Measurements from ENCODE around the gene UGT2B28. TPM values are rescaled to one million over a fixed set of nuclear protein-coding genes. Genes with fewer than 3 reads are reported as not detected.
A peak's percentile ranks its signal among the peaks of the same experiment; 100 is the strongest.
"Not testable (repeated sequence)": the region's sequence is repeated elsewhere in the genome, so short reads cannot be mapped to it uniquely, and the experiment has no call there.

The UGT2B28 gene
- total RNA-seq, 2 experiments from 2014 or later: not detected

DNA sequence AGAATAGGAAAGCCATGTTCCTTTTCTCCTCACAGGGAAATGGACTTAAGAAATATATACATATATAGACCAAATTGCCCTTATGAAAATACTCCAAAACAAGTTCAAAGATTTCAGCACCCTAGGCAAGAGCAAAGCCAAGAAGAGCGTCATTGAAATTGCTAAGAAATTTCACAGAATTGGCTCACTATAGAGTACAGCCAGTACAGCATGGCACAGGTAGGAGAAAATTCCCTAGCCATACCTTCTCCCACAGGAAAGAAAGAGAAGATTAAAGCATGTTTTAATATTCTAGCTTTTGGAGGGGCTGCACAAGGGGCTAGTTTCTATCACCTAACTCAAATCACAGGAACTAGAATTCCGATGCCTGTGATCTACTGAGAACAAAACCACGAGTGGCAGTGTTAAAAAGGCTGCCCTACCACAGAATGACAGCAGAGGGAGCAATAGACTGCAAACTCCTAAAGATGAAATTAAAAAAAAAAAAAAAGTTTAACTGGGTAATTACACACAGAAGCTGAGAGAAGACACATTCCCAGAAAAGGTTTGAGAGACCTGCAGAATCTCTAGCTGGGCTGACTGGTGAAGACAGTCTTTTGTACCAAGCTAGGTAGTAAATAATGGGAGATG lies 37.5 kb downstream of the UGT2B28 start:
- H3K27me3 Mint-ChIP-seq; H3K4me1 Mint-ChIP-seq; H3K9me3 Mint-ChIP-seq; CTCF ChIA-PET; H3K27ac Mint-ChIP-seq; H3K4me3 Mint-ChIP-seq; POLR2A ChIA-PET; H3K36me3 Mint-ChIP-seq (ENCODE audit: low read depth): not testable (repeated sequence)
- DNase-seq: peak; percentile 24

- Mint-ChIP-seq H3K4me1 (no peaks in the 10 kb centered on the region), H3K27me3 (no peaks in the 10 kb centered on the region), H3K9me3 (no peaks in the 10 kb centered on the region), H3K4me3 (no peak overlapping the region), H3K27ac (no peak overlapping the region), H3K36me3 (ENCODE audit: low read depth) (no peaks in the 10 kb centered on the region)
- POLR2A ChIA-PET: no interaction called here
- CTCF ChIA-PET: no interaction called here
- no peak for DNase-seq
These were observed 41.0 kb downstream of the UGT2B28 start for GRCh38 chr4:69321153-69321729.

DNA sequence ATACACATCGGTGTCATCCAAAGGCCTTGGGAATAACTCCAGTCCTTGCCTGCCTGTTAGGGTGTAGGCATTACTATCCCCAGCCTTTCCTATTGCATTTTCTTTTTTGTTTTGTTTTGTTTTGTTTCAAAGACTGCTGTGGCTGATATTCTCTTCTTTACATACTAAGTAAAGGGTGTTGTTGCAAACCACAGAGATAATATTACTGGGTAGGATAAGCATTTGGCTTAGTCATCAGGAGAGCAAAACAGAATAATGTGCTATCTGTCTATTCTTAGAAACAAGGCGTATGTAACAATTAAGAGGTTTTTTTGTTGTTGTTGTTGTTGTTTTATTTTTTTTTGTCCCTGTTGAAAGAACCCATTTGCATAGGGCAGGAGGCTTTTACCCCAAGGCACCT lies 41.8 kb downstream of the UGT2B28 start:
- no peaks in the 10 kb centered on the region for H3K4me1 Mint-ChIP-seq
- no peaks in the 10 kb centered on the region for H3K27me3 Mint-ChIP-seq
- POLR2A ChIA-PET: no interaction called here
- DNase-seq: no peak
- CTCF ChIA-PET: interaction anchor here (0.6 kb wide), 2 partner anchors 1382 to 1386 kb away, joined by 3 read pairs; no protein-coding TSS in a partner anchor
- H3K4me3 Mint-ChIP-seq: no peak overlapping the region
- no peaks in the 10 kb centered on the region for H3K36me3 Mint-ChIP-seq (ENCODE audit: low read depth)
- H3K27ac Mint-ChIP-seq: no peak overlapping the region
- no peaks in the 10 kb centered on the region for H3K9me3 Mint-ChIP-seq

DNA sequence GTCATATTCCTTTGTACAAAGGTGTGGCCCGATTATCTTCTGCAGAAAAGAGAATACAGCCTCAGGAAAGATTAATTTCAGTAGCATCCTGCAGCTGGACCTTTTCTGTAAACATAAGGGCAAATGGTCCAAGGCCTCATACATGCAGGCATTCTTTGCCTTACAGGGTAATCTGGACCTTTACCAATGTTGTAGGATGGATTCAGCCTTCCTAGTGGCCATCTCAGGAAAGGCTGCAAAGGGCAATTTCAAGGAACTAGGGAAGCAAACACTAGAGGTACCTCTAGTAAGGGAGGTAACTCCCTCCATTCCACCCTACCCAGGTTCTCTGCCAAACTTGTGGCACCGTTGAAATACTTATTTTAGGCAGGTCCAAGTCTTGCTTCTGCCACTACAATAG lies 43.0 kb downstream of the UGT2B28 start:
- no peak for DNase-seq
- Mint-ChIP-seq H3K9me3 (no peaks in the 10 kb centered on the region), H3K27ac (no peak overlapping the region), H3K36me3 (ENCODE audit: low read depth) (no peaks in the 10 kb centered on the region), H3K27me3 (no peaks in the 10 kb centered on the region), H3K4me1 (no peaks in the 10 kb centered on the region), H3K4me3 (no peak overlapping the region)
- ChIA-PET POLR2A (no interaction called here), CTCF (no interaction called here)

- Mint-ChIP-seq H3K4me1 (no peaks in the 10 kb centered on the region), H3K4me3 (no peak overlapping the region), H3K27ac (no peak overlapping the region), H3K36me3 (ENCODE audit: low read depth) (no peaks in the 10 kb centered on the region), H3K9me3 (no peaks in the 10 kb centered on the region), H3K27me3 (no peaks in the 10 kb centered on the region)
- ChIA-PET CTCF (no interaction called here), POLR2A (no interaction called here)
- no peak for DNase-seq
These were observed 50.2 kb downstream of the UGT2B28 start for GRCh38 chr4:69330345-69331047.

DNA sequence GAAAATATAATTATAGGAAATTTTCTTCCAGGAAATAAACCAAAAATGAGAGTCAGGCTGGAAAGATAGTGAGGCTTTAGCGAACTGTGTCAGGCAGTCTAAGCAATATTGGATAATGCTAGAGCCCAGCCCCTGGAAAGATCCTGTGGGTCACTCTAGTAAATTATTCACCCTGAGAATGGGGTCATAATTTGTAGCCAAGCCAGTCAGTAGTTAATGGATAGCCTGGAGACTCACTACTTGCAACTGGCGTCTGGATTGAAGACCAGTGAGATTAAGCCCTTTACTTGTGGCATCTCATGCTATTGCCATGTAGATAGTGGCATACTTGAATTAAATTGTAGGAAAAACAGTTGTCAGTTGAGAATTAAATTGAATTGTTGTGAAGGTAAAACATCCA lies 51.0 kb downstream of the UGT2B28 start:
- POLR2A ChIA-PET; H3K27ac Mint-ChIP-seq; H3K4me3 Mint-ChIP-seq; H3K9me3 Mint-ChIP-seq; H3K36me3 Mint-ChIP-seq (ENCODE audit: low read depth); CTCF ChIA-PET; H3K4me1 Mint-ChIP-seq; H3K27me3 Mint-ChIP-seq; DNase-seq: not testable (repeated sequence)

GRCh38 chr4:69335485-69335884 lies 55.2 kb downstream of the UGT2B28 start:
- H3K4me3 Mint-ChIP-seq; POLR2A ChIA-PET; DNase-seq; H3K4me1 Mint-ChIP-seq; H3K36me3 Mint-ChIP-seq (ENCODE audit: low read depth); CTCF ChIA-PET; H3K27ac Mint-ChIP-seq; H3K27me3 Mint-ChIP-seq; H3K9me3 Mint-ChIP-seq: not testable (repeated sequence)

DNA sequence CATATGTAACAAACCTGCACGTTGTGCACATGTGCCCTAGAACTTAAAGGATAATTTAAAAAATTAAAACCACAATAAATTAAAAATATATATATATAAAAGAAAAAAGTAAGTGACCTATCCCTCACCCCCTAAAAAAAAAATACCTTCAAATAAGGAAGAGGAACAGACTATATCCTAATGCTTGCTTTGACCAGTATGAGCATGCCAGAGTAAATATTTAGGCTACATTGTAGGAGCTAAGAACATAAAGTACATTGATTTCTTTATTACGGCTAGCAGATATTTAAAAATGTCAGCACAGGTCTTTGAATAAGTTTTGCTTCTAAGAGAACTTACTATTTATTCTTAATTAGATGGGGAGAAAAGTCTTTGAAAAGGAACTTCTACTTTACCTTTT lies 62.8 kb downstream of the UGT2B28 start:
- DNase-seq; H3K4me3 Mint-ChIP-seq; H3K9me3 Mint-ChIP-seq; H3K4me1 Mint-ChIP-seq; H3K27ac Mint-ChIP-seq; H3K36me3 Mint-ChIP-seq (ENCODE audit: low read depth); CTCF ChIA-PET; H3K27me3 Mint-ChIP-seq; POLR2A ChIA-PET: not testable (repeated sequence)

- POLR2A ChIA-PET; H3K4me1 Mint-ChIP-seq; H3K27ac Mint-ChIP-seq; H3K27me3 Mint-ChIP-seq; CTCF ChIA-PET; DNase-seq; H3K9me3 Mint-ChIP-seq; H3K36me3 Mint-ChIP-seq (ENCODE audit: low read depth); H3K4me3 Mint-ChIP-seq: not testable (repeated sequence)
These were observed 63.5 kb downstream of the UGT2B28 start for GRCh38 chr4:69343558-69344420.

Other genes with a start within 250 kb of the UGT2B28 start
- not detected for gene UGT2B7, start 184.0 kb upstream of the UGT2B28 start, total RNA-seq
- gene UGT2B11, start 65.7 kb upstream of the UGT2B28 start, total RNA-seq: not detected
- gene UGT2B4, start 215.4 kb downstream of the UGT2B28 start, total RNA-seq: not detected

Data from activated CD4-positive, alpha-beta T cell treated with anti-CD3 and anti-CD28 coated beads, Interleukin-2, amount 10 ng/mL, durations not matched to agents 7 days and 5 days (primary cell).